Activated gamma-delta T cell (primary cell): ENCODE measurements around the gene GLI3.

ENCODE experiments used
- DNase-seq: peaks from one replicate; lab custom pipeline; 2025; lab: John Stamatoyannopoulos, UW

GLI3 gene

GRCh38 chr7:42236266-42236975 is 588 bp downstream of the GLI3 start:
- DNase-seq: no peak

GRCh38 chr7:42235741-42236161 is 1.3 kb downstream of the GLI3 start:
- no peak for DNase-seq

- no peak for DNase-seq
These were observed 2.3 kb downstream of the GLI3 start for GRCh38 chr7:42234736-42235135.

DNA sequence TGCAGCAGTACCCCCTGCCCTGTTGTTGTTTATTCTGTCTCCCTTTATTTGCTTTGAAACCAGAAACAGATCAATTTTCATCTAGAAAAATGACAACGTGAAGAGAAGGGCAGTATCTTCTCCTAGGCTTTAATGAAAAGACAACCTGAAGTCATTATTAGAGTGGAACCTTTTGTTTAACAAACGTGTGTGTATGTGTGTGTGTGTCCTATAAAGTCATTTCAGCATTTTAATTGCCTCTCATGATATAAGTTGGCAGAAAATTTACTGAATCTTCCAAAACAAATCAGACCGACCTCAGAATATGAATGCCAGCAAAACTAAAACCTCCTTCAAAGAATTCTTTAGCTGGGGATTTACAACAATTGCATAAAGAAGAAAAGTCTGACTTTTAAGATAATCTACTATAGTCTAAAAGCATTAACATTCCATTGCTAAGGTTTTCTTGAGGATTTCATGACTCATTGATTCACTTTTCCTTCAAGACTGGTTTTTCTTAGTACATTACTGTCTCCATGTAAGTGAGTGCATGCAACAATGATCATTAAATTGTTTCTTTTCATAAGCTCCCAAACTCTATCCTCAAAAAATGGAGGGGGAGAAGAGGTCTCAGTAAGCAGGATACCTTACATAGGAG is 3.2 kb downstream of the GLI3 start:
- no peak for DNase-seq

- no peak for DNase-seq
These were observed 3.8 kb downstream of the GLI3 start for GRCh38 chr7:42233171-42233570.

GRCh38 chr7:42232275-42232674 is 4.7 kb downstream of the GLI3 start:
- DNase-seq: no peak

DNA sequence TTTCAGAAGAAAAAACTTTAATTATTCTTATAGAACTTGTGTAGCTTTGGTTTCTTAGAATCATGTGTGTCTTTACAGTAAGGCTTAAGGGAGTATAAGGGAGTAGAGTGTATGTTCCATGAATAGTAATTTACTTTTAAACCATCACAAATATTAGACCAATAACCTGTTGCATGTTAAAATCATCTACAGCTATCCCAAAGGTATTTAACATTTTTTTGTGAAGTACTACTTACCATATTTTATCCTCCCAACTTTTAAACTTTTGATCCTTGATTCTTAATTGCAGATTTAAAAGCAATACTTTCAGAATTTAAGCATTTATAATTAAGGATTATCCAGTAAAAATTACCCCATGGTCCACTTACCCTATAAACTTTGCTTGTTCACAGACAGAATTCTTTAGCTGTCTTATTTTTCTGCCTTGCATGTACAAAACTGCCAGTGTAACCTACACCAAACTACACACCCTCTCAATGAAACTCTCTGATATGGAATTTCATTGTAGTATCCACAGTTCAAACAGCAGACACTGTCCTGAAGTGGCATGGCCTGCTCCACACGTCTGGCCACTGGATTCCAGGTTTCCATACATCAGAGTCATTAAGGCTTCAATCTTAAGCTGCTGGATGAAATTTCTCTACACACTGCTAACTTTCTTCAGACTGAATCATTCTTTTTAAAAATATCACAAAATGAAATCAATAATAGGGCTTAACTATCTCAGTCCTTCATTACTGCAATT is 5.8 kb downstream of the GLI3 start:
- no peak for DNase-seq

GRCh38 chr7:42227936-42228591 is 8.9 kb downstream of the GLI3 start:
- no peak for DNase-seq

- DNase-seq: no peak
These were observed 9.5 kb downstream of the GLI3 start for GRCh38 chr7:42227541-42227935.

DNA sequence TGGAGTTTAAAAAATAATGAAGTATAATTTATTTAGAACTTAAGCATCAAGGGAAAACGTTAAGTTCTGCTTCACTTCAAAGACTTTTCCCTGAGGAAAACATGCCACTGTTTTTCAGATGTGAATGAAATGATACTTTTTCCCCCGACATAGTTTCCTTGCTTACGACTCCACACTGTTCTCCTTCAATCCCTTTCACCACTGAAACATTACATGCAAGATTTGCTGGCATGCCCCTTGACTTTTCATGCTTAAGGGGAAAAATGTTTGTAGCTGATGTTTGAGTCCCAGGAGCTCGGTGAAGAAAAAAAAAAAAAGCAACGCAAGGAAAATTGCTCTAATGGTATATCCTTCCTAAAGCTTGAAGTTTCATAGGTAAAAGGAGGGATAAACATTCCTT is 10.0 kb downstream of the GLI3 start:
- no peak for DNase-seq

DNA sequence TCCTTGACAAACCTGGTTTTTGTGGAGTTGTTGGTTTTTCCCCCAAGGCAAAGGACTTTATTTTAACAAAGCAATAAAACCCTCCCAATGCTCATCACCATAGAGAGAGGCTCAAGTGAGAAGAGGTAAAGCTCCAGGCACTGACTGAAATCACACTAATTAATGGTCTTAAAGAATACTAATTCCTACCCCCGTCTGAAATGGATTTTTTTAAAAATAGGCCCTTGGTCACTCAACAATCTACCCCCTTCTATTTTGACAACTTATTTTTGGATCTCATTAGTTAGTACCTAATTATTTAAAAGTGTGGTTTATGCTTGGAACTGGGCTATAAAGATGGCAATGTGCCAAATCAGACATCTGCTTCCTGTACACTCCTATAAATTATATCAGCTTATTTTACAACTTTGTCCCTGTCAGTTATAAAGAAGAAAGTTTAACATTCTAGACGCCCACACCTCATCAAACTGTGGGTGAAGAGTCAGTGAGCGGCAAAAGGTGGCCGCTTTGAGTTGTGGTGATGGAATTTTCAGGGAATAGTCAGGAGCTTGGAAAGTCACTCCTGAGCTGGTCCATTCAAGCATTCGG is 10.6 kb downstream of the GLI3 start:
- DNase-seq: no peak

- no peak for DNase-seq
These were observed 12.5 kb downstream of the GLI3 start for GRCh38 chr7:42224391-42225003.

DNA sequence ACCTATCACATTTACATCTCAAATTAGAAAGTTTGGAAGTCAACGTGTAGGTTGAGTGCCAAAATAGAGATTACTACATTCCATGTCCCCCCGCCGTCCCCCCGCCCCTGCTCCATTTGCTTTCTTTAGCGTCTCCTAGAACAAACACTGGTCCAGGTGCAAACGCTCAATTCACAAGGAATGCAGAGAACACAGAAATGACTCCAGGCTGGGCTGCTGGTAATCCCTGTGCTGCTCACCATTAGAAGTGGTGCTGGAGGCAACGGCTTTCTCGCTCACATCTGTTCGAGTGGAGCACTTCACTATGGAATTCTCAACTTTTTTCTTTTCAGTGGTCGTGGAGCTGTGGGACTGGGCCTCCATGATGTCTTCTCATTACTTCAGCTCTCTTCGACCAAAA is 14.1 kb downstream of the GLI3 start:
- DNase-seq: no peak

DNA sequence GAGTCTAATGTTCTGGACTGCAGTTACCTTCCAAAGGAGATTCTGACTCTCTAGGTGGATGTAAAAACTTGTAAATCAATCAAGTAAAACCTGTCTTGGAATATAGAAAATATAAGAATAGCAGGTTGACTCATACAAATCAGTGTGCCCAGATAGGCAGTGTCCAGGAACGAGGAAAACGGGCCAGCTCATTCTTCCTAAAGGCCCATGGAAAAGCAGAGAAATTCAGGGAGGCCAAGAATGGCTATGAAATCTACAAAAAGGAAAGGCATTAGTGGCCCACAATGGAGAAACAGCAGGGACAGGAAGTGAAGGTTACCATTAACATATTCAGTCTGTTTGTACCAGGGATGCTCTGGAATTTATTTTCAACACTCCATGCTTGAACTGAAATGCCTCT is 14.9 kb downstream of the GLI3 start:
- no peak for DNase-seq

- DNase-seq: no peak
These were observed 15.7 kb downstream of the GLI3 start for GRCh38 chr7:42221304-42221703.

DNA sequence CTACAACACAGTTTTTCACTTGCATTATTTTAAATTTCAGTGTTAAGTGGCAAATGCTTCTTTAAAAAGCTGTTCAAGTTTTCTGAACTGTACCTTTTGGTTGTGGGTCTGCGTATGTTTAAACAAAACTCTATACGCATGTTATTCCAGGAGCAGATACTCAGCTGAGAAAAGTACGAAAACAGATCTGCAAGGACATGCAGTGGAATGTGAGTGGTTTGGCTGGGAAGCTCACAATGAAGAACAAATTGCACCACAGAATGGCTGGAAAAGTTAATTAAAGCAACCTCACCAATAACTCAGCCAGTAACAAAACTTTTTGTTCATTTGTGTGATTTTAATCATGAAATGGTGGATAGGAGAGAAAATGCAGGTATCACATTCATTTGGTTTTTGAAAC is 17.6 kb downstream of the GLI3 start:
- DNase-seq: no peak

DNA sequence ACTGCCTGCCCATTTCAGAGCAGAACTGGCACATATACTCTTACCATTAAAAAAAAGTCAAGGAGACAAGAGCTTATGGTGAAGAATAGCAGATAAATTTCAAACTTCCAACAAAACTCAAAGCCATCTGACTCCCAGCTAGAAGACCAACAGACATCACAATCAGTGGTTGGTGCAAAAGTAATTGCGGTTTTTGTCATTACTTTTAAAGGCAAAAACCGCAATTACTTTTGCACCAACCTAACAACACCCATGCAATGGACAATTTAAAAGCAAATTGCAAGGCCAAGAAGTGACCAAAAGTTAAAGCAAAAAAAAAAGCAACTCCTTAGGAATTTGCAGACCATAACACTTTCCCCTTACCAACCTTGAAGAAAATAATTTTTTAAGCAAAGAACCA is 18.8 kb downstream of the GLI3 start:
- no peak for DNase-seq

DNA sequence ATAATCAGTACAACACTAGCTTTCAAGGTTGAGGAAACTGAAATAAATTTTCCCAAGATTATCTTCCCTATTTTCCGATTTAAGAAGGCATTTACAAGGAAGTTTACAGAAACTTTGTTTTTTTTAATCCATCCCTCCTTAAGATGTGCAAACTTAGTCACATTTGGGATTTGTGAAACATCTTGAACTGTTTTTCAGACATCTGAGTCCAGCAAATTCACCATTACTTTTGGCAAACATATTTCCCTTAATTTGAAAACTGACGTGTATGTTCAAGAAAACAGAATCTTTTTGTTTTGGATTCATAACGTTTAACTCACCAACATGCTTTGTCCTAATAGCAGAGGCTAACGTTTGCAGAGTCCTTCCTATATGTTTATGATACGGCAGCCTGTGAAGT is 19.5 kb downstream of the GLI3 start:
- DNase-seq: no peak

DNA sequence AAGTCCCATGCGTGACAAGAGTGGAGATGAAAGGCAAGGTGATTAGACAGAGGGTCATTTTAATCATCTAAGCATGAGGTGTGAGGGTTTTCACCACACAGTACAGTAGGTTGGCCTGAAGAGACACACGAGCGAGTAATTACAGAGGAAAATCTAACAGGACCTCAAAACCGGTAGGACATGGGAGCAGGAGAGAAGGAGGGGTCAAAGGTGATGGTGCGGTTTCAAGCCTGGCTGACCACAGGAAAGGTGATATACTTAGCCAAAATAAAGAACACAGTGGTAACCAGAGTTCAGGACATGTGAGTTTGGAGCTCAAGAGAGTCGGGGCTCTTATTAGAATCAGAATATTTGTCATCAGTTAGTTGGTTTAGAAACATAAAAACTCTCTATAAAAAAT is 20.0 kb downstream of the GLI3 start:
- no peak for DNase-seq

DNA sequence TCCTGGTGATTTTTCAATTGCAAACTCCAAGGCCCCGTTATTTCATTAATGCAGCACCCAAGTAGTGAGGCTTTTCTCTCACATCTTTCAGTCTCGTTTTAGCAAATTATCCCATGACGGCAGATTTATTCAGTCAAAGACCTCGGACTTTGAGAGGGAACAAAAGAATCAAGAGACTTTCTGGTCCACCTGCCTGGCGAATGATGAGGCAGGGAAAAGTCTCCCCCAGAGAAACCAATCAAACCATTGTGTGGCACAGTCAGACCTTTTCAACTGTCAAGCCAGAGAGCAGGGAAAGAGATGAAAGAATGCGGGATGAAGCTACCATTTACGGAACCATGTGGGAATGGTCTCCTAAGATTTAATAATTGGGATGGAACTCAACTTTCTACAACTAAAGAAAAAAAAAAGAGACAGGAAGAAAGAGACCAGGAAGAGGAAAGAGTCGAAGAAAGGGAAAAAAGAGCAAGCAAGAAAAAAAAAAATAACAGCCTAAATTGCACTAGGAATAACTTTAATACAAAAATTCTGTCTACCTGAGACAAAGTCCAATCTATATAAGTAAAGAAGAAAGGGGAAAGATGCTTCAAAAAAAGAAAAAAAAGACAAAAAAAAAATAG is 22.8 kb downstream of the GLI3 start:
- no peak for DNase-seq

DNA sequence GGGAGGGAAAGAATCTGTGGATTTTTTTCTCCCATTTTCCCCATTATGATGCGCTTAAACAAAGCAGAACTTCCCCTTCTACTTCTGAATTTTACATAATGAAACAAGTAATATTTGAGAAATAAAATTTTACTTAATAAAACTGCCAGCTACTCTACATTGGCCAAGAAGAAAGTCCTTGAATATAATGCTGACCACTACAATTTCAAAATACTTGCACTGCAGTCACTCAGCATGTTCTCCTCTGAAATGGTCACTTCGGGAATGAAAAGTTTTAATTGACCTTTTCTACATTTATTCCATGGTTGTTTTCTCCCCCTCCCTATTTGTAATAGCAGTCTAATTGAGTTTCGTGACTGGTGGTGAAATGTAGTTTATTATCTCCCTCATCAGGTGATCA is 23.9 kb downstream of the GLI3 start:
- no peak for DNase-seq
